ENCODE measurements around the gene FAM186B. TPM values are rescaled to one million over a fixed set of nuclear protein-coding genes. Genes with fewer than 3 reads are reported as not detected.
A peak's percentile ranks its signal among the peaks of the same experiment; 100 is the strongest.

The FAM186B gene
- total and polyA plus RNA-seq, 9 donors, result 0.11 to 1.5 (median 0.73) TPM

GRCh38 chr12:49582850-49583249 lies 22.6 kb downstream of the FAM186B start:
- Histone ChIP-seq H3K9me3 (no peaks in the 10 kb centered on the region), H3K4me3 (no peak overlapping the region), H3K36me3 (no peaks in the 10 kb centered on the region), H3K27me3 (no peaks in the 10 kb centered on the region), H3K4me1 (ENCODE audit: insufficient read depth) (peaks cover 11% of the 10 kb centered on the region), H3K27ac (no peak overlapping the region)
- peak in 1 of 5 donors; percentile 18 for DNase-seq
- intact Hi-C loops (cut with DNase I), result no loop called here
- WGBS, 3 donors, result 10 to 15% (median 11%) methylated on average over 4 of the region's 4 CpGs
- no peak for TF ChIP-seq POLR2A (IDR thresholded peaks at IDR 0.05)
- TF ChIP-seq EP300 (IDR thresholded peaks at IDR 0.05), result no peak
- no peak for TF ChIP-seq CTCF (IDR thresholded peaks at IDR 0.05)

GRCh38 chr12:49582201-49582600 lies 23.2 kb downstream of the FAM186B start:
- DNase-seq, result no peak
- TF ChIP-seq CTCF (IDR thresholded peaks at IDR 0.05), result no peak
- 69 to 83% (median 76%) methylated on average over 1 of the region's 1 CpG for WGBS, 3 donors

GRCh38 chr12:49580572-49581535 lies 24.6 kb downstream of the FAM186B start:
- intact Hi-C loops (cut with DNase I), result no loop called here

More at GRCh38 chr12:49582201-49582600, 23.2 kb downstream of the FAM186B start:
- H3K4me1 ChIP-seq (ENCODE audit: insufficient read depth), result peaks cover 11% of the 10 kb centered on the region
- H3K4me3 ChIP-seq, result no peak overlapping the region
- H3K9me3 ChIP-seq, result no peaks in the 10 kb centered on the region
- no peaks in the 10 kb centered on the region for H3K36me3 ChIP-seq
- intact Hi-C loops (cut with DNase I), result no loop called here
- no peaks in the 10 kb centered on the region for H3K27me3 ChIP-seq
- no peak overlapping the region for H3K27ac ChIP-seq

More at GRCh38 chr12:49580572-49581535, 24.6 kb downstream of the FAM186B start:
- Histone ChIP-seq H3K27me3 (no peaks in the 10 kb centered on the region), H3K36me3 (no peaks in the 10 kb centered on the region), H3K4me3 (no peak overlapping the region), H3K9me3 (no peaks in the 10 kb centered on the region), H3K27ac (no peak overlapping the region), H3K4me1 (ENCODE audit: insufficient read depth) (peaks cover 11% of the 10 kb centered on the region)
- DNase-seq, result peak; percentile 56 to 71 (median 61)
- WGBS, 3 donors, result 36 to 43% (median 41%) methylated on average over 8 of the region's 8 CpGs
- TF ChIP-seq CTCF (IDR thresholded peaks at IDR 0.05) (peak; percentile 34 to 46 (median 43)), POLR2A (IDR thresholded peaks at IDR 0.05) (no peak)
